Transverse colon (tissue), 4 donors: Measurements from ENCODE around the gene CDKN2AIP.

Experiments used
- POLR2AphosphoS5 ChIP-seq, 3 donors: sonication (generic); formaldehyde crosslinking; IDR thresholded peaks; one replicate each; pipeline ENCODE4 v1.6.1; 2016; ENCODE audit warnings: antibody characterized with exemption in 3 of 3
- TF ChIP-seq, protein P1 (sequence below), 5 experiments: fragments of 200-600 bp in 3 of 5; fragments of 450-650 bp in 2 of 5; sonication (generic) in 3 of 5; IDR thresholded peaks; 1 replicate in 2 of 5; 2 replicates in 3 of 5; pipeline ENCODE4 v1.5.1; 2016 to 2017; ENCODE audit warnings: antibody characterized with exemption in 5 of 5, inconsistent platforms in 3 of 5, mild to moderate bottlenecking in 2 of 5, moderate library complexity in 1 of 5

DNA sequence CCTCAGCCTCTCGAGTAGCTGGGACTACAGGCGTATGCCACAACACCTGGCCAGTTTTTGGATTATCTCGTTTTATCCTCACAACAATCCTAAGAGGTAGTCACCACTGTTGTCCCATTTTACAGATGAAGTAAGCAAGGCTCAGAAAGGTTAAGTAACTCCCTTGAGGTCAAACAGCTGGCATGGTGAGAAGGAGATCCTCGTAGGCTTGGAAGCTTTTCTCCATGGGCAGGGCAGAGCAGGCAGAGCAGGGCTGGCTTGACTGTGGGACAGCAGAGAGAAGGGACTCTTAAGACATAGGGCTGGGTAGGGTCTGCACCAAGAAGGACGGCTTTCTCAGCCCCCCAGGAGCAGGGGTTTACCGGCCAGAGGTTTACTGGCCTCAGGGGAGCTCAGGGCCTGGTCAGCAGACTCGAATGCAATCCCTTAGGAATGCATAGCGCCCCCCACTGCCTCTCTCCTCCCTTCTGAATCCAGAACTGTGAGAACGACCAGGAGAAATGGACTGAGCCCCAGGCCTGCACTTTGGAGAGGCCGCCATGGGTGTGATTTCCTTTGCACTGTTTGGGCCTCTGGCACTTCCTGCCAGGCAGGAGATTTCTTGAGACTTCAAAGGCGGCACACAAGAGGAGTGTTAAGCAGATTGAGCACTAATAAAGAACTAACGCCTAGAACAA lies 14.0 kb upstream of the CDKN2AIP start:
- no peak for TF ChIP-seq POLR2AphosphoS5 (IDR thresholded peaks at IDR 0.05)
- TF ChIP-seq, protein P1, sequence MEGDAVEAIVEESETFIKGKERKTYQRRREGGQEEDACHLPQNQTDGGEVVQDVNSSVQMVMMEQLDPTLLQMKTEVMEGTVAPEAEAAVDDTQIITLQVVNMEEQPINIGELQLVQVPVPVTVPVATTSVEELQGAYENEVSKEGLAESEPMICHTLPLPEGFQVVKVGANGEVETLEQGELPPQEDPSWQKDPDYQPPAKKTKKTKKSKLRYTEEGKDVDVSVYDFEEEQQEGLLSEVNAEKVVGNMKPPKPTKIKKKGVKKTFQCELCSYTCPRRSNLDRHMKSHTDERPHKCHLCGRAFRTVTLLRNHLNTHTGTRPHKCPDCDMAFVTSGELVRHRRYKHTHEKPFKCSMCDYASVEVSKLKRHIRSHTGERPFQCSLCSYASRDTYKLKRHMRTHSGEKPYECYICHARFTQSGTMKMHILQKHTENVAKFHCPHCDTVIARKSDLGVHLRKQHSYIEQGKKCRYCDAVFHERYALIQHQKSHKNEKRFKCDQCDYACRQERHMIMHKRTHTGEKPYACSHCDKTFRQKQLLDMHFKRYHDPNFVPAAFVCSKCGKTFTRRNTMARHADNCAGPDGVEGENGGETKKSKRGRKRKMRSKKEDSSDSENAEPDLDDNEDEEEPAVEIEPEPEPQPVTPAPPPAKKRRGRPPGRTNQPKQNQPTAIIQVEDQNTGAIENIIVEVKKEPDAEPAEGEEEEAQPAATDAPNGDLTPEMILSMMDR (IDR thresholded peaks at IDR 0.05), result no peak
